Adrenal gland (tissue), 12 donors: Measurements from ENCODE around the gene NLGN3. TPM values are rescaled to one million over a fixed set of nuclear protein-coding genes. Genes with fewer than 3 reads are reported as not detected.

ENCODE experiments used
- DNase-seq, 7 donors: peaks; one replicate each; pipeline ENCODE4 v3.0.0-alpha.2; 2019 to 2020
- H3K27ac ChIP-seq, 5 donors: fragments of 200-600 bp; sonication (generic) in 4 of 5; 1 replicate in 3 of 5; 2 replicates in 2 of 5; pipeline versions ENCODE4 v1.5.1 to v1.8.0; 2016 to 2020; ENCODE audit warnings: mild to moderate bottlenecking in 1 of 5
- H3K27me3 ChIP-seq: fragments of 200-600 bp; 2 replicates; pipeline ENCODE4 v1.8.0; 2021
- H3K36me3 ChIP-seq, 2 donors: fragments of 200-600 bp; replicated peaks in 1 of 2; 1 replicate in 1 of 2; 2 replicates in 1 of 2; pipeline versions ENCODE4 v1.5.1 to v1.8.0; 2018 to 2022
- H3K4me1 ChIP-seq, 2 donors: fragments of 200-600 bp; replicated peaks in 1 of 2; 1 replicate in 1 of 2; 2 replicates in 1 of 2; pipeline versions ENCODE4 v1.5.1 to v1.8.0; 2018 to 2021
- H3K4me3 ChIP-seq, 4 donors: fragments of 200-600 bp; sonication (generic) in 3 of 4; one replicate each; pipeline ENCODE4 v1.5.1; 2016 to 2018
- H3K9me3 ChIP-seq, 3 donors: fragments of 200-600 bp; sonication (generic) in 1 of 3; replicated peaks in 1 of 3; 1 replicate in 2 of 3; 2 replicates in 1 of 3; pipeline versions ENCODE4 v1.5.1 to v1.8.0; 2016 to 2021
- CTCF ChIP-seq, 6 experiments: fragments of 450-650 bp in 4 of 6; fragments of 200-600 bp in 2 of 6; sonication (generic) in 1 of 6; IDR thresholded peaks; 1 replicate in 5 of 6; 2 replicates in 1 of 6; pipeline versions ENCODE4 v1.5.1 to v1.8.0; 2016 to 2021; ENCODE audit warnings: antibody characterized with exemption in 6 of 6, mild to moderate bottlenecking in 2 of 6, moderate library complexity in 1 of 6
- POLR2A ChIP-seq, 2 donors: fragments of 450-650 bp; IDR thresholded peaks; one replicate each; pipeline ENCODE4 v1.6.1; 2017; ENCODE audit warnings: antibody characterized with exemption in 2 of 2, mild to moderate bottlenecking in 2 of 2, moderate library complexity in 1 of 2
- WGBS, 4 donors: extraction: QIAGEN DNeasy Blood & Tissue Kit in 2 of 4; methylation state at CpG; one replicate each; pipeline versions ENCODE4 v1.1.5 to v1.1.7; 2013 to 2017; 5-methylcytosine and 5-hydroxymethylcytosine counted together
- intact Hi-C, 2 donors: fragments of 100-400 bp; cut with DNase I; formaldehyde crosslinking; loops; one replicate each; pipeline versions ENCODE4 v1.14.1 to v1.15.0; 2022 to 2023
- polyA plus RNA-seq, 3 donors: library from polyadenylated mRNA; stranded (reverse); fragments of 200-250 nt in 2 of 3; fragments of 350-450 nt in 1 of 3; fragmentation: Illumina TruSeq in 1 of 3; extraction: RNeasy Lipid Tissue Mini Kit (QIAGEN cat#74804) in 1 of 3; gene quantifications; one replicate each; pipeline ENCODE4 v1.2.3, GENCODE V29; 2013 to 2014
- total RNA-seq, 9 donors: library from RNA; depleted of rRNA in 4 of 9; stranded (reverse); fragments of >200 nt in 4 of 9; fragments of 120-200 nt in 1 of 9; fragmentation: NEBNext Ultra II Directional in 1 of 9; extraction: Animal tissue kit (Norgen Biotek cat#: 25700) in 1 of 9; gene quantifications; one replicate each; pipeline versions ENCODE4 v1.1.0 to v1.2.4, GENCODE V29; 2013 to 2023
- donor health status: healthy with polysubstance abuse.
- donor health status: Bipolar disorder and iron deficiency.
- donor health status: DM: yes; HTN: yes; CAD: no.
- donor health status: DM: no; HTN: no; CAD: no.
- donor health status: DM: no; HTN: no; CAD: no.
- donor health status: DM: yes; HTN: yes; CAD: no.

NLGN3 gene
- total and polyA plus RNA-seq, 12 donors, result 8.9 to 51.6 (median 17.2) TPM

- H3K4me3 ChIP-seq, result peak overlapping the region in 3 of 4 donors; percentile 6 to 57 (median 37)
- H3K27me3 ChIP-seq, result no peaks in the 10 kb centered on the region
- 4 to 42% (median 34%) methylated on average over 4 to 9 of the region's 9 CpGs; no CpG with 5 or more reads in 1 of the 4 donors for WGBS, 4 donors
- no peaks in the 10 kb centered on the region for H3K36me3 ChIP-seq
- intact Hi-C loops, result no loop called here
- H3K4me1 ChIP-seq, result peaks cover 0 to 10% of the 10 kb centered on the region in 2 donors
- peak overlapping the region in 1 of 5 donors; percentile 3 for H3K27ac ChIP-seq
- no peaks in the 10 kb centered on the region for H3K9me3 ChIP-seq
- TF ChIP-seq CTCF (IDR thresholded peaks at IDR 0.05) (no peak), POLR2A (IDR thresholded peaks at IDR 0.05) (no peak)
- no peak for DNase-seq
Measured at GRCh38 chrX:71096760-71097032, 47.9 kb upstream of the NLGN3 start.

GRCh38 chrX:71098302-71098701 is 46.3 kb upstream of the NLGN3 start:
- Histone ChIP-seq H3K27ac (no peak overlapping the region), H3K4me1 (peaks cover 0 to 10% of the 10 kb centered on the region in 2 donors), H3K27me3 (no peaks in the 10 kb centered on the region), H3K4me3 (no peak overlapping the region), H3K9me3 (no peaks in the 10 kb centered on the region), H3K36me3 (no peaks in the 10 kb centered on the region)
- TF ChIP-seq CTCF (IDR thresholded peaks at IDR 0.05) (peak; percentile 20 to 54 (median 46)), POLR2A (IDR thresholded peaks at IDR 0.05) (no peak)
- DNase-seq, result peak; percentile 43 to 76 (median 60)
- intact Hi-C loops, result no loop called here
- 9 to 24% (median 18%) methylated on average over 1 to 2 of the region's 2 CpGs for WGBS, 4 donors

GRCh38 chrX:71098951-71099506 is 45.6 kb upstream of the NLGN3 start:
- Histone ChIP-seq H3K27ac (no peak overlapping the region), H3K36me3 (no peaks in the 10 kb centered on the region), H3K4me1 (peaks cover 0 to 17% of the 10 kb centered on the region in 2 donors), H3K27me3 (no peaks in the 10 kb centered on the region), H3K4me3 (no peak overlapping the region), H3K9me3 (no peaks in the 10 kb centered on the region)
- no peak for DNase-seq
- 60 to 66% (median 63%) methylated on average over 5 of the region's 5 CpGs; no CpG with 5 or more reads in 1 of the 4 donors for WGBS, 4 donors
- no peak for TF ChIP-seq CTCF (IDR thresholded peaks at IDR 0.05)
- no peak for TF ChIP-seq POLR2A (IDR thresholded peaks at IDR 0.05)
- intact Hi-C loops, result no loop called here

GRCh38 chrX:71099736-71100135 is 44.9 kb upstream of the NLGN3 start:
- Histone ChIP-seq H3K4me1 (peaks cover 0 to 18% of the 10 kb centered on the region in 2 donors), H3K9me3 (no peaks in the 10 kb centered on the region), H3K4me3 (no peak overlapping the region), H3K36me3 (no peaks in the 10 kb centered on the region), H3K27me3 (no peaks in the 10 kb centered on the region), H3K27ac (no peak overlapping the region)
- intact Hi-C loops, result no loop called here
- DNase-seq, result no peak
- 62 to 93% (median 77%) methylated on average over 2 to 4 of the region's 4 CpGs for WGBS, 4 donors
- TF ChIP-seq POLR2A (IDR thresholded peaks at IDR 0.05) (no peak), CTCF (IDR thresholded peaks at IDR 0.05) (no peak)
